Nephron (organoid): ENCODE results near the gene PTDSS2.

Experiments
- H3K27ac Mint-ChIP-seq, 3 experiments: 2 replicates each; pipeline ENCODE4 v1.8.0; 2020; ENCODE audit warnings: mixed read lengths in 3 of 3, mild to moderate bottlenecking in 2 of 3, moderate library complexity in 1 of 3
- H3K27me3 Mint-ChIP-seq: 2 replicates; pipeline ENCODE4 v1.8.0; 2021; ENCODE audit warnings: low read depth, mild to moderate bottlenecking, moderate library complexity, mixed read lengths
- H3K36me3 Mint-ChIP-seq: 2 replicates; pipeline ENCODE4 v1.8.0; 2020; ENCODE audit warnings: low read depth, mixed read lengths
- H3K4me1 Mint-ChIP-seq: 2 replicates; pipeline ENCODE4 v1.8.0; 2020; ENCODE audit warnings: mixed read lengths
- H3K4me3 Mint-ChIP-seq, 3 experiments: 2 replicates each; pipeline ENCODE4 v1.8.0; 2020; ENCODE audit warnings: mild to moderate bottlenecking in 3 of 3, mixed read lengths in 3 of 3, moderate library complexity in 2 of 3
- H3K9me3 Mint-ChIP-seq: 2 replicates; pipeline ENCODE4 v1.8.0; 2020; ENCODE audit warnings: mixed read lengths
- TF ChIP-seq, protein P1 (sequence below), 3 experiments: fragments of 200-600 bp; sonication (generic); IDR thresholded peaks; one replicate each; pipeline ENCODE4 v1.5.0; 2021; ENCODE audit warnings: antibody characterized with exemption in 3 of 3; ENCODE audit not compliant: unreplicated experiment in 3 of 3

The PTDSS2 gene

DNA sequence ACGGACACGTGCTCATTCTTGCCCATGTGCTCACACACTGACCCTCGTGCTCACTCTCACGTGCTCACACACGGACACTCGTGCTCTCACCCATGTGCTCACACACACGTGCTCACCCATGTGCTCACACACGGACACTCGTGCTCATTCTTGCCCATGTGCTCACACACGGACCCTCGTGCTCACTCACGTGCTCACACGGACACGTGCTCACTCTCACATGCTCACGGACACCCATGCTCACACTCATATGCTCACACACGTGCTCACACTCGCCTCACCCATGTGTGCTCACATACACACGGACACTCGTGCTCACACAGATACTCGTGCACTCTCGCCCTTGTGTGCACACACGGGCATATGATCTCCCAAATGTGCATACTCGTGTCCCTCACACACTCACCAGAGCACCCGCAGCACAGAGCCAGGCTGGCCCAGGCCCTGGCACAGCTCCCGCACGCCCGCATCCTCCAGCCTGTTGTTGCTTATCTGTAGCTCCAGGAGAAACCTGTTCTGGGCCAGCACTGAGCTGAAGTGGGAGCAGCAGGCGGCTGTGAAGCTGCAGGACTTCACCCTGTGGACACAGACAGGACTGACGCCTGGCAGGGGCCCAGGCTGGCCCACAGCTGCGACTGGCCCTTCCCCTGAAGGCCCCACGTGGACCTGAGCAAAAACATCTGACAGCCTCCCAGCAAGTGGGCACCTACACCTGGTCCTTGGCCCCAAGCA lies 47.7 kb downstream of the PTDSS2 start:
- H3K4me1 Mint-ChIP-seq, result peaks cover 18% of the 10 kb centered on the region
- peak overlapping the region in 2 of 3 experiments; percentile 29 to 71 for H3K27ac Mint-ChIP-seq
- TF ChIP-seq, protein P1, sequence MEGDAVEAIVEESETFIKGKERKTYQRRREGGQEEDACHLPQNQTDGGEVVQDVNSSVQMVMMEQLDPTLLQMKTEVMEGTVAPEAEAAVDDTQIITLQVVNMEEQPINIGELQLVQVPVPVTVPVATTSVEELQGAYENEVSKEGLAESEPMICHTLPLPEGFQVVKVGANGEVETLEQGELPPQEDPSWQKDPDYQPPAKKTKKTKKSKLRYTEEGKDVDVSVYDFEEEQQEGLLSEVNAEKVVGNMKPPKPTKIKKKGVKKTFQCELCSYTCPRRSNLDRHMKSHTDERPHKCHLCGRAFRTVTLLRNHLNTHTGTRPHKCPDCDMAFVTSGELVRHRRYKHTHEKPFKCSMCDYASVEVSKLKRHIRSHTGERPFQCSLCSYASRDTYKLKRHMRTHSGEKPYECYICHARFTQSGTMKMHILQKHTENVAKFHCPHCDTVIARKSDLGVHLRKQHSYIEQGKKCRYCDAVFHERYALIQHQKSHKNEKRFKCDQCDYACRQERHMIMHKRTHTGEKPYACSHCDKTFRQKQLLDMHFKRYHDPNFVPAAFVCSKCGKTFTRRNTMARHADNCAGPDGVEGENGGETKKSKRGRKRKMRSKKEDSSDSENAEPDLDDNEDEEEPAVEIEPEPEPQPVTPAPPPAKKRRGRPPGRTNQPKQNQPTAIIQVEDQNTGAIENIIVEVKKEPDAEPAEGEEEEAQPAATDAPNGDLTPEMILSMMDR (IDR thresholded peaks at IDR 0.05; ENCODE audit: unreplicated experiment in 3 of 3), result no peak
- H3K9me3 Mint-ChIP-seq, result peaks cover 2% of the 10 kb centered on the region
- H3K36me3 Mint-ChIP-seq, result peaks cover 48% of the 10 kb centered on the region
- H3K27me3 Mint-ChIP-seq, result peaks cover 4% of the 10 kb centered on the region
- no peak overlapping the region for H3K4me3 Mint-ChIP-seq

GRCh38 chr11:498297-499181 lies 48.5 kb downstream of the PTDSS2 start:
- Mint-ChIP-seq H3K36me3 (peaks cover 48% of the 10 kb centered on the region), H3K4me3 (no peak overlapping the region), H3K9me3 (peaks cover 2% of the 10 kb centered on the region), H3K27ac (no peak overlapping the region), H3K4me1 (peaks cover 18% of the 10 kb centered on the region), H3K27me3 (peaks cover 4% of the 10 kb centered on the region)
- TF ChIP-seq, protein P1 (IDR thresholded peaks at IDR 0.05; ENCODE audit: unreplicated experiment in 3 of 3), result no peak

- H3K9me3 Mint-ChIP-seq, result peaks cover 2% of the 10 kb centered on the region
- no peak overlapping the region for H3K4me3 Mint-ChIP-seq
- H3K4me1 Mint-ChIP-seq, result peaks cover 18% of the 10 kb centered on the region
- peaks cover 46% of the 10 kb centered on the region for H3K36me3 Mint-ChIP-seq
- TF ChIP-seq, protein P1 (IDR thresholded peaks at IDR 0.05; ENCODE audit: unreplicated experiment in 3 of 3), result no peak
- H3K27me3 Mint-ChIP-seq, result peaks cover 4% of the 10 kb centered on the region
- no peak overlapping the region for H3K27ac Mint-ChIP-seq
These were observed 49.4 kb downstream of the PTDSS2 start for GRCh38 chr11:499201-500076.

GRCh38 chr11:501001-501682 lies 51.1 kb downstream of the PTDSS2 start:
- peaks cover 4% of the 10 kb centered on the region for H3K27me3 Mint-ChIP-seq
- TF ChIP-seq, protein P1 (IDR thresholded peaks at IDR 0.05; ENCODE audit: unreplicated experiment in 3 of 3), result no peak
- H3K9me3 Mint-ChIP-seq, result peaks cover 2% of the 10 kb centered on the region
- peak overlapping the region in 1 of 3 experiments; percentile 10 for H3K4me3 Mint-ChIP-seq
- H3K36me3 Mint-ChIP-seq, result peaks cover 33% of the 10 kb centered on the region
- H3K4me1 Mint-ChIP-seq, result peaks cover 18% of the 10 kb centered on the region
- no peak overlapping the region for H3K27ac Mint-ChIP-seq

GRCh38 chr11:501683-502287 lies 51.7 kb downstream of the PTDSS2 start:
- Mint-ChIP-seq H3K27me3 (peaks cover 4% of the 10 kb centered on the region), H3K4me1 (peaks cover 24% of the 10 kb centered on the region), H3K9me3 (peaks cover 2% of the 10 kb centered on the region), H3K27ac (no peak overlapping the region), H3K4me3 (peak overlapping the region in 1 of 3 experiments; percentile 14), H3K36me3 (peaks cover 27% of the 10 kb centered on the region)
- TF ChIP-seq, protein P1 (IDR thresholded peaks at IDR 0.05; ENCODE audit: unreplicated experiment in 3 of 3), result no peak
